HG02885 (cell line): ENCODE data around the gene HAUS5.

Experiments
- ATAC-seq: cut with Tn5 transposase; IDR thresholded peaks from one replicate; pipeline ENCODE4 v1.9.1; 2021; ENCODE audit warnings: mild to moderate bottlenecking; ENCODE audit not compliant: unreplicated experiment, poor library complexity

HAUS5 gene

DNA sequence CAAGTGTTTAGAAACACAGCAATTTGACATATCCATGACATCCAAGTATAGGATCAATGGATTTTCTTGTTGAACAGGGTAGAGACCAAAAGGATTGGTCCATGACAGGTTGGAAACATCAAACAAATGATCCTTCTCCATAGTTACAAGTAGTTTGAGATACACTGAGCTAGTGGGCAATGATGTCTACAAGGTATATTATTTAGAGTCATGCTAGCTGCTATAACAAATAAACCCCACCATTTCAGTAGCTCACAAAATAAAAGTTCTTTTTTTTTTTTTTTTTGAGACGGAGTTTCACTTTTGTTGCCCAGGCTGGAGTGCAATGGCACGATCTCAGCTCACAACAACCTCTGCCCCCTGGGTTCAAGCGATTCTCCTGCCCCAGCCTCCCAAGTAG, 4.9 kb upstream of the HAUS5 start:
- no peak for ATAC-seq

DNA sequence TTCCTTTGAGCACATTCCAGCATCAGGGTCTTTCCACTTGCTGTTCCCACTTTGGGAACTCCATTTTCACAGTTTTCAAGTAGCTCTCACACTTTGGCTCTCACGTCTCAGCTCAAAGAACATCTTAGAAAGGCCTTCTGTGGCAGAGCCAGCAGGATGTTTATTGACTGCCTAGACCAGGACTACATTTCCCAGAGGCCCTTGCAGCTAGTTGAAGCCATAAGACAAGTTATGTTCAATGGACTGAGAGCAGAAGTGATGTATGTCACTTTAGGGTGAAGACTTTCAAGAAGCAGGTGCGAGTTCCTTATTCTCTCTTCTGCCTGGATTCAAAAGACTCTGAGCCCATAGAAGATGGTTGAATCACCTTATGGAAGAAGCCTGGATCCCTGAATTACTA, 4.3 kb upstream of the HAUS5 start:
- ATAC-seq, result no peak

DNA sequence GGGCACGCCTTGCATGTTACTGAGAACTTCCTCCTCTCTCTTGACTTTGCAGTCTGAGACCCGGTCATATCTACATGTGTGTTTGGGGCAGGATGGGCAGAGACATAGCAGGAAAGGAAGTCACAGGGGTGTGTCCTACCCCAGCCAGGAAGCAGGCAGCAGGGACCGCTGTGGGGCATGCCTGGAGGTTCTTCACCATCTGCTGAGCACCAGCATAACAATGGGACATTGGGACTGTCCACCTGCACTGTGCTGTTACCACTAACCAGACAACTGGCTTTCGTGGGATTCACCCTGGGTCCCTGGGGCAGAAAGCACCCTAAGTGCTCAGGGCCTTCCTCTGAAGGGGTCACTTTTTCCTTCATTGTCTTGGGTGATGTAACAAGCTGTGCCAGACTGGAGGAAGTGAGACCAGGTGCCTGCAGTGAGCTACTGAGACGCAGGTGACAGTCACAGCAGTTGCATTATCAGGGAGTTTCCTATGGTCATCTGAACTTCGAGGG, 2.6 kb upstream of the HAUS5 start:
- ATAC-seq, result no peak

DNA sequence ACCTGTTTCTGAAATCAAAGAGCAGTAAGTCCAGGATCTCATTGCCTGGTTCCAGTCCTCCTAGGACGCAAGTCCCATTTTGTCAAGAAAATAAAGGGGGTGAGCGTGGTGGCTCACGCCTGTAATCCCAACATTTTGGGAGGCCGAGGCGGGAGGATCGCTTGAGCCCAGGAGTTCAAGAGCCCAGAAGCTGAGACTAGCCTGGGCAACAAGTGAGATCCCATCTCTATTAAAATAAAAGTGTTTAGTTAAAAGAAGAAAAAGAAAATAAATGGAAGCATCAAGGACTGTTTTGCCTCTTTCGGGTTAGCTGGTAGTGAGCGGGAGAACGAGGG, 344 bp upstream of the HAUS5 start:
- ATAC-seq, result no peak

DNA sequence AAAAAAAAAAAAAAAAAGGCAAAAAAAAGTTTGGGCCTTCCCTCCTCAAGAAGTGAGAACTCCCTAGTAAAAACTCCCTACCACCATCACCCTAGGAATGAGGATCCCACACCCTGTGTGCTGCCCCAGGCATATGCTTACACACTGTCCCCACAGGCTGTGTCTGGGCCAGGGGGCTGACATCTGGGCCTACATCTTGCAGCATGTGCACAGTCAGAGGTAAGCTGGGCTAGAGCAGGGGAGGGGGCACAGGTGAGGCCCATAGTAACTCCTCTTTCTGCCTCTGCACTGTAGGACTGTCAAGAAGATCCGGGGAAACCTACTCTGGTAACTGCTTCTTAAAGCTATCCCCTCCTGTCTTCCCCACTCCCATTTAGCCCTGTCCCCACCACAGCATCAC, 1.0 kb downstream of the HAUS5 start:
- no peak for ATAC-seq

DNA sequence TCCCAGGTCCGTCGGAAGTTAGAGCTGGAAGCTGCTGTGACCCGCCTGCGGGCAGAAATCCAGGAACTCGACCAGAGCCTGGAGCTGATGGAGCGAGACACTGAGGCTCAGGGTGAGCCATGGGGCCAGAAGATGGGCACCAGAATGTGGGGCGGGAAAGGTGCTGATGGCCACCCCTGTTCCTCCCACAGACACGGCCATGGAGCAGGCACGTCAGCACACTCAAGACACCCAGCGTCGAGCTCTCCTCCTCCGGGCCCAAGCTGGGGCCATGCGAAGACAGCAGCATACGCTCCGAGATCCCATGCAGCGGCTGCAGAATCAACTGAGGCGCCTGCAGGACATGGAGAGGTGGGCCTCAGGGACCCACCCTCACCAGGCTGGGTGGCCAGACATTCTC, 2.5 kb downstream of the HAUS5 start:
- ATAC-seq, result no peak

DNA sequence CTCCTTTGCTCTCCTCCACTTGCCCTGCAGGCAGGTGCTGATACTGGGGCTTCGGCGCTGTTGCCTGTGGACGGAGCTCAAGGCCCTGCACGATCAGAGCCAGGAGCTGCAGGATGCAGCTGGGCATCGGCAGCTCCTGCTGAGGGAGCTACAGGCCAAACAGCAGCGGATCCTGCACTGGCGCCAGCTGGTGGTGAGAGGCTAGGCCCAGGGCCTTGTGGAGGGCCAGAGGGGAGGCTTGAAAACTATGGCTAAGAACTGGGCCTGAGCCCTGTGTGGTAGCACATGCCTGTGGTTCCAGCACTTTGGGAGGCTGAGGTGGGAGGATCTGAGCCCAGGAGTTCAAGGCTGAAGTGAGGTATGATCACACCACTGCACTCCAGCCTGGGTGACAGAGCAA, 6.3 kb downstream of the HAUS5 start:
- ATAC-seq, result no peak

DNA sequence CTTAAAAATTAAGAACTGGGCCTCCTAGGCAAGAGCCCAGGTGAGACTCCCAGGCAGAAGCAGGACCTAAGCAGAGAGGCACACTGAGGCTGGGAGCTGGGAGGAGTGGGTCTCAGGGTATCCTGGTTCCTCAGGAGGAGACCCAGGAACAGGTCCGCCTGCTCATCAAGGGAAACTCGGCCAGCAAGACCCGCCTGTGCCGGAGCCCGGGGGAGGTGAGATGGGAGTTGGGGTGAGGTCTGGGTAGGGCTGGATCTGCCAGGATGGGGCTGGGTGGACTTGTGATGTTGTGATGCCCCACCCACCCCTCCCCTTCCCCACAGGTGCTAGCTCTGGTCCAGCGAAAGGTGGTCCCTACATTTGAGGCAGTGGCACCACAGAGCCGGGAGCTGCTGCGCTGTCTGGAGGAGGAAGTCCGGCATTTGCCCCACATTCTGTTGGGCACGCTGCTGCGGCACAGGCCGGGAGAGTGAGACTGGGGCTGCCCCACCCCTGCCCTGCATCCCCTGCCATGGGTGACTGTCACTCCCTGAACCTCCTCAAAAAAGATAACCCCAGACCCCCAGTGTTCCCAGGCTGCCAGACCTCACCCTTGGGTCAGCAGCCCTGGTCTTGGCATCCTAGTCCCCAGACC, 6.9 kb downstream of the HAUS5 start:
- ATAC-seq, result no peak

DNA sequence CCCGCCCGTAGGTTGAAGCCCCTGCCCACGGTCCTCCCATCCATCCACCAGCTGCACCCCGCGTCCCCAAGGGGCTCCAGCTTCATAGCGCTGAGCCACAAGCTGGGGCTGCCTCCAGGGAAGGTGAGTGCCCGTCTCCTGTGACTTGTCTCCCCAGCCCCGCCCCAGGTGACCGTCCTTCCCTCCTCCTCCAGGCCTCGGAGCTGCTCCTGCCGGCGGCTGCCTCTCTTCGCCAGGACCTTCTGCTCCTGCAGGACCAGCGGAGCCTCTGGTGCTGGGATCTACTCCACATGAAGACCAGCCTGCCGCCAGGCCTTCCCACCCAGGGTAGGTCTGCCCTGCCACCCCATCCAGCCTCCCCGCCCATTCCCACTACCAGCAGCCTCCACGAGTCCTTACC, 7.5 kb downstream of the HAUS5 start:
- no peak for ATAC-seq

DNA sequence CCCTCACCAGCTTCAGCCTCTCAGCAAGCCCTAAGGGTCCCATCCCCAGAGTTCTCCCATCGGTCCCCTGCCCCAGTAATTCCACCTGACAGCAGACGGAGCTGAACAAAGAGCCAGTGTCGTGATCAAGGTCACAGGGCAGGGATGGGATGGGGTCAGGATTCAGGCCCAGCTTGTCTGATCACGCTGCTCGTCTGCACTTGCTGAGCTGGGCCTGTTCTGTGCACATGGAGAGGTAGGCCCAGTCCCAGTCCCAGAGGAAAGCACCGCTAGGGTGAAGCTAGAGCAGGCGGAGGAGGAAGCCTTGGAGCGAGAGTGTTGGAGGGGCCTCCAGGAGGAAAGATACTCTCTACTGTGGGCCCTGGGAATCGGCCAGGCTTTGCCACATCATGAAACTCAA, 9.2 kb downstream of the HAUS5 start:
- no peak for ATAC-seq

DNA sequence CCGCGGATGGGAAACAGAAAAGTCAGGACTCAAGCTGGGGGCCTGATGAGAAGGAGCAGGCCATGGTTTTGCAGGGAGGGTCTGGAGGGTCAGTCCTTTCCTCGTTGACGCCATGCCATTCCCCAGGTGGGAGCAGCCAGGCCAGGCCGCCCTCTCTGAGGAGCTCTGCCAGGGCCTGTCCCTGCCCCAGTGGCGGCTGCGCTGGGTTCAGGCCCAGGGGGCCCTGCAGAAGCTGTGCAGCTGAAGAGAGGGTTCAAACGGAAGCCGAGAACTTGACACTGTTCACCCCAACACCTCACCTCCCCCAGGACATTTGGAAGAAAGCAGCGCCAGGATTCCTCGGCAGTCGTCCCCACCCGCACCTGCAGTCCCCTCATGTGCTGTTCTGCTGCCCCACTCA, 10.2 kb downstream of the HAUS5 start:
- no peak for ATAC-seq

DNA sequence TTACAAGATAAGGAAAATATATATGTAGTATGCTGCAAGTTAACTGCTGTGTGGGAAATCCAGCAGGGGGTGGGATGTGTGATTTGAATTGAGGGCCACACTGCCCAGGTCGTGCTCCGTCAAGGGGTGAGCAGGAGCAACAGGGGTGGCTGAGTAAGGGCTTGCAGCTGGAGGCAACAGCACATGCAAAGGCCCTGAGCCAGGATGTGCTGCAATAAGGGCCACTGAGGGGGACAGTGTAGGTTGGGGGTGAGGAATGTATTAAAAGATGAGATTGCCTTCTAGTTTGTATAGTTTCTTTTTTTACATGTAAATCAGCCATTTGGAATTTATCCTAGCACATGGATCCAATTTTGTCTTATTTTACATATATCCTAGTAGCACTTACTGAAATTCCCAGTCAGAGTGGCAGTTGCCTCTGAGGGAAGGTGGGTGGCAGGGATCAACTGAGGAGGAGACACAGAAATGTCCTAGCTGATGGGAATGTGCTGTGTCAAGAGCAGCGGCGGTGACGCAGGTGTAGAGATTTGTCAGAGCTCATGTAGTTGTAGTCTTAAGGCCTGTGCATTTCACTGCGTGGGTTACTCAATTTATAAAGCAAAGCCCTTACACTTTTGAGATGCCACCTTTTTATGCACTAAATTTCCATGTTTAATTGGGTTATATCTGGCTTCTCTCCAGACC, 10.9 kb downstream of the HAUS5 start:
- ATAC-seq, result no peak

DNA sequence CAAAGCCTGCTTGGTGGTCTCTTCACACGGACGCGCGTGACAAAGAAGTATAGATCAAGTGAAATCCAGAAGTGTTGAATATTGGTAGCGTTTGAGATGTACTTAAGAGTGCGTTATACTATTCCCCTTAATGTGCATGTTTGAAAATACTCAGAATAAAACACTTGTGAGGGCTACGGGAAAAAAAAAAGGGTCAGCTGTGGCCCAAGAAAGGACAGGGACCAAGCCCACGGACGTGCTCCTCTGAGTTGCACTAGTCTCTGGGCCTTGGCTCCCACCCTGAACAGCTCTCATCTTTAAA, 15.7 kb downstream of the HAUS5 start:
- no peak for ATAC-seq

DNA sequence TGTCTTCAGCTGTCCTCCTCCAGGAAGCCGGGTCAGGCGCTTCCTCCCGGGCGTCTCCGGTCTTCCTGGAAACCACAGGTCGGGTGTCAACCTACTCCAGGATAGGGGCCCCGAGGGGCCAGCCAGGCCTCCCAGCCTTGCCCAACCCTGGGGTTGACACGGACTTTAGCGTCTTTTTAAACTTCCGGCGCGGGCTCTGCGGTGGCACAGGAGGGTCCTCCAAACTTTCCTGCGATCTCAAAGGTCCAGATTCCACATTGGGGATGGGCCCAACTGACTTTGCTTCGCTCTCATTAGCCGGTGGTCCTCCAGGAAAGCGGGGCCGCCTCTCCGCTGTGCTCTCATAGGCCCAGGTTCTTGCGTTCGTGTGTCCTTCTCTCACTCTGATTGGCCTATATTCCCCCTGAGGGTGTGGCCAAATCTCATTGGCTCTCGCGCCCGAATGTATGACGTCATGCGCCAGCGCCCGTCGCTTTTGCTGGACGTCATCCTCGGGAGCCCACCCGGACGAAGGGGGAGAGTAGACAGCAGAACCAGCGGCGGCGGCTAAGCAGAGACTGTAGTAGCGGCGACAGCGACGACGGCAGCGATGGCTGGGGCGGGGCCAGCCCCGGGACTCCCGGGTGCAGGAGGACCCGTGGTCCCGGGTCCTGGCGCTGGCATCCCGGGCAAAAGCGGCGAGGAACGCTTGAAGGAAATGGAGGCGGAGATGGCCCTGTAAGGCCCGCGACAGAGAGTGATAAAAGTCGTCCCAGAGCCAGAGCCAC, 16.2 kb downstream of the HAUS5 start, which contains the start of gene RBM42:
Gene RBM42, plus strand, starts transcription at position 472 of the 767 bp plus-strand sequence. Its CDS starts 118 bp downstream, at position 590.
- peak; percentile 98 for ATAC-seq

DNA sequence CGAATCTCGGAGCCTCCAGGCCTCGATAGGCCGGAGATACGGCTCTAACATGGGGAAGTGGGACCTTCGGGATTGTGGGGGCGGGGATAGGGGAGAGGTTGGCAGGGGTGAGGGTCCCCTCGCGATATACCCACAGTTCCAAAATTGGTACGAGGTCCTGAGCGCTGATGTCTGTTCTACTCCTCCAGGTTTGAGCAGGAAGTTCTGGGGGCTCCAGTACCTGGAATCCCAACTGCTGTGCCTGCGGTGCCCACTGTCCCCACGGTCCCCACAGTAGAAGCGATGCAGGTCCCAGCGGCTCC, 16.7 kb downstream of the HAUS5 start:
- no peak for ATAC-seq

DNA sequence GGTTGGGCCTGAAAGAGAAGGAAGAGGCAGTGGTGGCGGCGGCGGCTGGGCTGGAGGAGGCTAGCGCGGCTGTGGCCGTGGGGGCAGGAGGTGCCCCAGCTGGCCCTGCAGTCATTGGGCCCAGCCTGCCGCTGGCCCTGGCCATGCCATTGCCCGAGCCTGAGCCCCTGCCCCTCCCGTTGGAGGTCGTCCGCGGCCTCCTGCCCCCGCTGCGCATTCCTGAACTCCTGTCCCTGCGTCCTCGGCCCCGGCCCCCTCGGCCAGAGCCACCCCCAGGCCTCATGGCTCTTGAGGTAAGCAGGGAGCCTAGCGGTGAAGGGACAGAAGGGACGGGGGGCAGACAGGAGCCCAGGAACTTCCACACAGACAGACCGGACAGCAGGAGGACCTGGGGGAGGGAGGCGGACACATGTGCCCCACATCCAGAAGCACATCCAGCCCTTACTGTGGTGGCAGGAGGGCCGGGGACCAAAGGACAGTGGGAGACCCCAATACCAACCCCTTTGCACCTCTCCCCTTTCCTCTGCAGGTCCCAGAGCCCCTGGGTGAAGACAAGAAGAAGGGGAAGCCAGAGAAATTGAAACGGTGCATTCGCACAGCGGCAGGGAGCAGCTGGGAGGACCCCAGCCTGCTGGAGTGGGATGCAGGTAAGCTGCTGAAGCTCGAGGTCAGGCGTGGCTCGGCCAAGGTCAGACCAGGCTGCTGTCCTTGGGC, 21.3 kb downstream of the HAUS5 start:
- no peak for ATAC-seq

DNA sequence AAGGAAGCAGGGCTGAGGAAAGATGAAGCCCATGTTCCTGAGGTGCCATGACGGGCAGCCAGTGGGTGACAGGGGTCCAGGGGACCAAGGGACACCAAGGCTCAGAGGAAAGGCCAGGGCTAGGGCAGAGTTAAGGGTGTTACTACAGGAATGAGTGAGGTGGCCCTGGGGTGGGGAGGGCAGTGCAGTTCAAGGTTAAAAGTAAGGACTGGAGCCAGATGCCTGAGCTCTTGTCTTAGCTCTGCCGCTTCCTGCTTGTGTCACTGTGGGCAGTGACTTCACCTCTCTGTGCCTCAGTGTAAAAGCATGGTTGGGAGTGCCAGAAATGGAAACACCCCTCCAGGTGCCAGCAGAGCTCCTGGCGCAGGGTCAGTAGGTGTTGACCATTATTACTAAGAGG, 24.1 kb downstream of the HAUS5 start:
- no peak for ATAC-seq

DNA sequence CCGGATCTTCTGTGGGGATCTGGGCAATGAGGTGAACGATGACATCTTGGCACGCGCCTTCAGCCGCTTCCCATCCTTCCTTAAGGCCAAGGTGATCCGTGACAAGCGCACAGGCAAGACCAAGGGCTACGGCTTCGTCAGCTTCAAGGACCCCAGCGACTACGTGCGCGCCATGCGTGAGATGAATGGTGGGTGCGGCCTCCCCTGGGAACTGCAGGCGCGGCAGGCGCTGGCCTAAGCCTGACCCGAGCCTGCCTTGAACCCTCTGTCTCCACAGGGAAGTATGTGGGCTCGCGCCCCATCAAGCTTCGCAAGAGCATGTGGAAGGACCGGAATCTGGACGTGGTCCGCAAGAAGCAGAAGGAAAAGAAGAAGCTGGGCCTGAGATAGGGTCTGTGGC, 24.6 kb downstream of the HAUS5 start:
- no peak for ATAC-seq

DNA sequence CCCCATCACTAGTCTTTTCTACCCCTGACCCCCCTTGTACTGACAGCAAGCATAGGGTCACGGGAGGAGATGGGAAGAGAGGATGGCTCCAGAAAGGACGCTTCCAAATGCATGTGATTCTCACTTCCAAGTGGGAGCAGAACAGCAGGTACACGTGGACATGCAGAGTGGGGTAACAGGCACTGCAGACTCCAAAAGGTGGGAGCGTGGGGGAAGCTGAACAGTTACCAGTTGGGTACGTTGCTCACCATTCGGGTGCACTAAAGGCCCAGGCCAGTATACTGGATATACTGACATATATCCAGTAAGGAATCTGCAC, 26.7 kb downstream of the HAUS5 start:
- ATAC-seq, result no peak

DNA sequence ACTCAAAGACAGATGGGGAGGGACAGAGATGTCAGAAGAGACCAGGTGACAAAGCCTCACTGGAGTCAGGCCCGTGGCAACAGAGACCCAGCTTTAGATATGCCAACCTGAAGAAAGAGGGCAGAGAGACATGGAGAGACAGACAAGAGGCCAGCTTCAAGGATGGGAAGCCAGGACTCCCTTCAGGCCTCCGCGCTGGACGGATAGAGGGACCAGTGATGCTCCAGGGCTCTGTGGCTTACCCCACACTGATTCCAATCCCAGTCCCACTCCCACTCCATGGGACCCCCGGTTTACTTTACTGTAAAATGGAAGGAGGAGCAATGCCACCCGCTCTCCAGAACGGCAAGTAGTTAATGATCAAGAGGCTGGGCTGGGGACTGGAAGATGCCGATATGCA, 27.3 kb downstream of the HAUS5 start:
- ATAC-seq, result no peak

DNA sequence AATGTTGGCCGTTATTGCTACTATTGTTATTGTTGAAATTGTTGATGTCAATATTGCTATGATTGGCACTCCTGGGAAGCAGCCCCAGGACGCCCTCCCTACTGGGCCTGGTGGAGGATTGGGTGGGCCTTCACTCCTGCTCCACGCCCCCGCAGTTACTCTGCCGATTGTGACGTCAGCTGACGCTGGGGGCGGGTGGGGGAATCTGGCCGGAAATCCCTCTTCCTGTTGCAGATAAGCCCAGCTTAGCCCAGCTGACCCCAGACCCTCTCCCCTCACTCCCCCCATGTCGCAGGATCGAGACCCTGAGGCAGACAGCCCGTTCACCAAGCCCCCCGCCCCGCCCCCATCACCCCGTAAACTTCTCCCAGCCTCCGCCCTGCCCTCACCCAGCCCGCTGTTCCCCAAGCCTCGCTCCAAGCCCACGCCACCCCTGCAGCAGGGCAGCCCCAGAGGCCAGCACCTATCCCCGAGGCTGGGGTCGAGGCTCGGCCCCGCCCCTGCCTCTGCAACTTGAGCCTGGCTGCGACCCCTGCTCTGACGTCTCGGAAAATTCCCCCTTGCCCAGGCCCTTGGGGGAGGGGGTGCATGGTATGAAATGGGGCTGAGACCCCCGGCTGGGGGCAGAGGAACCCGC, 29.1 kb downstream of the HAUS5 start, which contains the start of gene ETV2:
Gene ETV2, plus strand, starts transcription at position 231 of the 637 bp plus-strand sequence. CDS start 716 bp downstream, outside the sequence.
- ATAC-seq, result no peak
